HEK293 (cell line): Measurements from ENCODE around the gene SPO11.

Experiments
- CTCF ChIA-PET: fragments of 350-600 bp; formaldehyde crosslinking; extraction: SDS; loops from one replicate; lab custom pipeline; 2021; ENCODE audit warnings: antibody characterized with exemption; lab: Yijun Ruan, JAX
- POLR2A ChIA-PET: fragments of 300-600 bp; formaldehyde crosslinking; extraction: SDS; loops from one replicate; lab custom pipeline; 2020; ENCODE audit warnings: antibody characterized with exemption, inconsistent platforms; lab: Yijun Ruan, JAX
- H3K27ac ChIP-seq: fragments of 200-500 bp; sonication (Bioruptor generic); 2 replicates; pipeline ENCODE4 v1.5.1; 2014; ENCODE audit warnings: low read depth, low read length, control low read depth, inconsistent platforms; ENCODE audit errors: extremely low read depth
- H3K36me3 ChIP-seq, 2 experiments: fragments of 200-500 bp in 1 of 2; sonication (Bioruptor generic) in 1 of 2; 1 replicate in 1 of 2; 2 replicates in 1 of 2; pipeline ENCODE4 v1.5.1; 2014 to 2017; ENCODE audit warnings: inconsistent platforms in 2 of 2, low read length in 2 of 2; ENCODE audit not compliant: control insufficient read depth in 2 of 2, insufficient read depth in 1 of 2
- H3K4me1 ChIP-seq: fragments of 200-500 bp; sonication (Bioruptor generic); 2 replicates; pipeline ENCODE4 v1.5.1; 2014; ENCODE audit warnings: mild to moderate bottlenecking, low read length, inconsistent platforms; ENCODE audit not compliant: control insufficient read depth, insufficient read depth
- H3K4me3 ChIP-seq: 2 replicates; pipeline ENCODE4 v1.5.1; 2011; ENCODE audit warnings: low read depth, mild to moderate bottlenecking, control low read depth, low read length, moderate library complexity
- H3K9me3 ChIP-seq: fragments of 200-500 bp; sonication (Bioruptor generic); 2 replicates; pipeline ENCODE4 v1.5.1; 2014; ENCODE audit warnings: low read depth, low read length, inconsistent platforms; ENCODE audit not compliant: control insufficient read depth, insufficient read depth
- GLI2 ChIP-seq: fragments of 450-650 bp; formaldehyde crosslinking; IDR thresholded peaks from 2 replicates; pipeline ENCODE4; 2017; ENCODE audit warnings: missing biosample characterization, missing genetic modification characterization, low read depth, borderline replicate concordance
- GLIS2 ChIP-seq: fragments of 450-650 bp; formaldehyde crosslinking; IDR thresholded peaks from 2 replicates; pipeline ENCODE4 v1.5.1; 2016; ENCODE audit warnings: missing biosample characterization, missing genetic modification characterization
- HOXA7 ChIP-seq: sonication (generic); formaldehyde crosslinking; IDR thresholded peaks from 2 replicates; pipeline ENCODE4 v1.8.1; 2022; ENCODE audit warnings: missing genetic modification reagents, borderline replicate concordance
- KLF10 ChIP-seq: fragments of 450-650 bp; IDR thresholded peaks from 2 replicates; pipeline ENCODE4 v1.5.1; 2018; ENCODE audit warnings: missing biosample characterization, mild to moderate bottlenecking, missing genetic modification characterization
- OVOL3 ChIP-seq: fragments of 450-650 bp; formaldehyde crosslinking; IDR thresholded peaks from 2 replicates; pipeline ENCODE4 v1.5.1; 2016; ENCODE audit warnings: missing biosample characterization, missing genetic modification characterization
- PRDM1 ChIP-seq: fragments of 450-650 bp; formaldehyde crosslinking; IDR thresholded peaks from 2 replicates; pipeline ENCODE4; 2016; ENCODE audit warnings: missing biosample characterization, missing genetic modification characterization
- SP2 ChIP-seq: fragments of 450-650 bp; formaldehyde crosslinking; IDR thresholded peaks from 2 replicates; pipeline ENCODE4 v1.5.1; 2016; ENCODE audit warnings: missing biosample characterization, missing genetic modification characterization
- ZBTB8A ChIP-seq: fragments of 450-650 bp; formaldehyde crosslinking; IDR thresholded peaks from 2 replicates; pipeline ENCODE4 v1.5.1; 2016; ENCODE audit warnings: missing biosample characterization, missing genetic modification characterization
- ZFHX2 ChIP-seq: fragments of 450-650 bp; formaldehyde crosslinking; conservative IDR thresholded peaks from 2 replicates; pipeline ENCODE4 v1.5.1; 2016; ENCODE audit warnings: missing biosample characterization, missing genetic modification characterization
- ZNF239 ChIP-seq: fragments of 450-650 bp; formaldehyde crosslinking; IDR thresholded peaks from 2 replicates; pipeline ENCODE4 v1.5.1; 2016; ENCODE audit warnings: missing biosample characterization, missing genetic modification characterization
- ZNF302 ChIP-seq: fragments of 450-650 bp; formaldehyde crosslinking; IDR thresholded peaks from 2 replicates; pipeline ENCODE4 v1.5.1; 2016; ENCODE audit warnings: missing biosample characterization, missing genetic modification characterization, low read depth
- ZNF335 ChIP-seq: fragments of 450-650 bp; formaldehyde crosslinking; conservative IDR thresholded peaks from 2 replicates; pipeline ENCODE4 v1.5.1; 2016; ENCODE audit warnings: missing biosample characterization, missing genetic modification characterization
- ZNF366 ChIP-seq: fragments of 450-650 bp; formaldehyde crosslinking; conservative IDR thresholded peaks from 2 replicates; pipeline ENCODE4 v1.5.1; 2016; ENCODE audit warnings: missing biosample characterization, missing genetic modification characterization
- ZNF37A ChIP-seq: fragments of 450-650 bp; IDR thresholded peaks from 2 replicates; pipeline ENCODE4 v1.5.1; 2018; ENCODE audit warnings: missing biosample characterization, missing genetic modification characterization
- ZNF560 ChIP-seq: fragments of 450-650 bp; formaldehyde crosslinking; IDR thresholded peaks from 2 replicates; pipeline ENCODE4 v1.5.1; 2017; ENCODE audit warnings: missing biosample characterization, missing genetic modification characterization, borderline replicate concordance
- ZNF561 ChIP-seq: fragments of 450-650 bp; IDR thresholded peaks from 2 replicates; pipeline ENCODE4 v1.5.1; 2018; ENCODE audit warnings: missing biosample characterization, missing genetic modification characterization, borderline replicate concordance
- ZNF629 ChIP-seq: fragments of 450-650 bp; formaldehyde crosslinking; IDR thresholded peaks from 2 replicates; pipeline ENCODE4 v1.5.1; 2017; ENCODE audit warnings: missing biosample characterization, missing genetic modification characterization
- ZNF658 ChIP-seq: fragments of 450-650 bp; formaldehyde crosslinking; IDR thresholded peaks from 2 replicates; pipeline ENCODE4; 2016; ENCODE audit warnings: missing biosample characterization, missing genetic modification characterization
- ZNF670 ChIP-seq: fragments of 450-650 bp; formaldehyde crosslinking; IDR thresholded peaks from 2 replicates; pipeline ENCODE4 v1.5.1; 2016; ENCODE audit warnings: missing biosample characterization, missing genetic modification characterization, low read depth
- ZNF707 ChIP-seq: fragments of 450-650 bp; formaldehyde crosslinking; IDR thresholded peaks from 2 replicates; pipeline ENCODE4 v1.5.1; 2016; ENCODE audit warnings: missing biosample characterization, missing genetic modification characterization
- ZNF76 ChIP-seq: fragments of 450-650 bp; formaldehyde crosslinking; IDR thresholded peaks from 2 replicates; pipeline ENCODE4; 2016; ENCODE audit warnings: low read depth, missing biosample characterization, missing genetic modification characterization, borderline replicate concordance
- ZNF843 ChIP-seq: fragments of 450-650 bp; formaldehyde crosslinking; IDR thresholded peaks from 2 replicates; pipeline ENCODE4 v1.5.1; 2016; ENCODE audit warnings: missing biosample characterization, missing genetic modification characterization
- ZSCAN30 ChIP-seq: fragments of 450-650 bp; IDR thresholded peaks from 2 replicates; pipeline ENCODE4 v1.5.1; 2018; ENCODE audit warnings: missing biosample characterization, mild to moderate bottlenecking, missing genetic modification characterization, moderate library complexity
- ZXDB ChIP-seq: fragments of 450-650 bp; formaldehyde crosslinking; IDR thresholded peaks from 2 replicates; pipeline ENCODE4 v1.5.1; 2016; ENCODE audit warnings: missing biosample characterization, missing genetic modification characterization
- TF ChIP-seq, protein P1 (sequence below): fragments of 450-650 bp; IDR thresholded peaks from 2 replicates; pipeline ENCODE4 v1.5.1; 2018; ENCODE audit warnings: missing biosample characterization, mild to moderate bottlenecking, missing genetic modification characterization
- TF ChIP-seq, protein P2 (sequence below): fragments of 450-650 bp; formaldehyde crosslinking; optimal IDR thresholded peaks from 2 replicates; pipeline ENCODE3; 2016; ENCODE audit warnings: missing biosample characterization, mild to moderate bottlenecking, missing genetic modification characterization
- TF ChIP-seq, protein P3 (sequence below): fragments of 450-650 bp; formaldehyde crosslinking; IDR thresholded peaks from 2 replicates; pipeline ENCODE4 v1.5.1; 2016; ENCODE audit warnings: missing biosample characterization, missing genetic modification characterization
- TF ChIP-seq, protein P4 (sequence below): fragments of 450-650 bp; formaldehyde crosslinking; IDR thresholded peaks from 2 replicates; pipeline ENCODE4 v1.5.1; 2016; ENCODE audit warnings: missing biosample characterization, missing genetic modification characterization
- TF ChIP-seq, protein P5 (sequence below): fragments of 450-650 bp; formaldehyde crosslinking; IDR thresholded peaks from 2 replicates; pipeline ENCODE4 v1.5.1; 2016; ENCODE audit warnings: missing biosample characterization, missing genetic modification characterization

SPO11 gene

DNA sequence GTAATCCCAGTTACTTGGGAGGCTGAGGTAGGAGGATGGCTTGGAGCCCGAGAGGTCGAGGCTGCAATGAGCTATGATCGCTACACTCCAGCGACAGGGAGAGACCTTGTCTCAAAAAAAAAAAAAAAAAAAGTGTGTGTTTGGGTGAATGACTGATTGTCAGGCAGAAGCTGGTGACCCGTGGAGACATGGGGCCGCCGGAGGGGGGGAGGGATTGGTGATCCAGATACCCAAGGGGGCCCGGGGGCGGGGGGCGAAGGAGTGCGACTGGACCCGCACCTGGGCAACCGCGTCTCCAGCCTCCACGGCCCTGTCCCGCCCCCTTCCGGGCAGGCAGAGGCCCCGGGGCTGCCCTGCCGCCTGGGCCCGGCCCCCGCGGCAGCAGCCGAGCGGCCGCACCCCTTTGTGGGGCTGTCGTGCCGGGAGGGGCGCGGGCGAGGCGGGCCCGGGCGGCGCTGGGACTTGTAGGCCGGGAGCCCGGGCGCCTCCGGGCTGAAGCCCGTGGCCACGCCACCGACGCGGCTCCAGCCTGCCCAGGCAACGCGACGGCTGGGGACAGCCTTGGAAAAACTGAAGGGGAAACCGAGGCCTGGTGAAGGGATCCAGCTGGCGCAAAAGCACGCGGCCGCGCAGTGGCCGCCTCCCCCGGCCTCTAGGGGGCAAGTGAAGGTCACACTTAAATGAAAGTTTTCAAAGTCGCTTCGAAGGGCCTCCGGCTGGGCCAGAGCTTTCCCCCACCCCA, 59.5 kb downstream of the SPO11 start:
- Histone ChIP-seq H3K9me3 (no peaks in the 10 kb centered on the region), H3K36me3 (peaks cover 0 to 30% of the 10 kb centered on the region in 2 experiments; a peak in 1 of 3 replicates), H3K4me1 (no peaks in the 10 kb centered on the region; the same call in 1 of the 2 replicates), H3K27ac (no peak overlapping the region; the same call in 1 of the 2 replicates), H3K4me3 (no peak overlapping the region)
- ChIA-PET POLR2A (interaction anchor here (0.6 to 0.7 kb wide), 2 partner anchors 15 to 20 kb away, joined by 3 to 4 read pairs; no protein-coding TSS in a partner anchor), CTCF (interaction anchor here (0.7 to 2.4 kb wide), 2 partner anchors 84 to 107 kb away, joined by 4 to 7 read pairs; no protein-coding TSS in a partner anchor)
- 0 out of 2 replicates have a peak, but pooled peaks have one; percentile 14 for TF ChIP-seq ZNF76
- no peak for TF ChIP-seq ZNF560 (tag by site-specific recombination)
- TF ChIP-seq GLI2, result no peak
- no peak for TF ChIP-seq OVOL3 (tag by site-specific recombination)
- TF ChIP-seq, protein P1, sequence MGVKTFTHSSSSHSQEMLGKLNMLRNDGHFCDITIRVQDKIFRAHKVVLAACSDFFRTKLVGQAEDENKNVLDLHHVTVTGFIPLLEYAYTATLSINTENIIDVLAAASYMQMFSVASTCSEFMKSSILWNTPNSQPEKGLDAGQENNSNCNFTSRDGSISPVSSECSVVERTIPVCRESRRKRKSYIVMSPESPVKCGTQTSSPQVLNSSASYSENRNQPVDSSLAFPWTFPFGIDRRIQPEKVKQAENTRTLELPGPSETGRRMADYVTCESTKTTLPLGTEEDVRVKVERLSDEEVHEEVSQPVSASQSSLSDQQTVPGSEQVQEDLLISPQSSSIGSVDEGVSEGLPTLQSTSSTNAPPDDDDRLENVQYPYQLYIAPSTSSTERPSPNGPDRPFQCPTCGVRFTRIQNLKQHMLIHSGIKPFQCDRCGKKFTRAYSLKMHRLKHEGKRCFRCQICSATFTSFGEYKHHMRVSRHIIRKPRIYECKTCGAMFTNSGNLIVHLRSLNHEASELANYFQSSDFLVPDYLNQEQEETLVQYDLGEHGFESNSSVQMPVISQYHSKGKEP (tag by site-specific recombination), result peak; percentile 27; the same call in 1 of the 2 replicates
- TF ChIP-seq ZNF670 (tag by site-specific recombination), result no peak
- no peak for TF ChIP-seq ZXDB (tag by site-specific recombination)
- TF ChIP-seq ZNF335 (tag by site-specific recombination), result peak; percentile 80
- TF ChIP-seq KLF10 (tag by site-specific recombination), result peak; percentile 77
- 0 out of 2 replicates have a peak, but pooled peaks have one; percentile 44 for TF ChIP-seq ZSCAN30
- TF ChIP-seq ZBTB8A (tag by site-specific recombination), result peak; percentile 89
- TF ChIP-seq, protein P2, sequence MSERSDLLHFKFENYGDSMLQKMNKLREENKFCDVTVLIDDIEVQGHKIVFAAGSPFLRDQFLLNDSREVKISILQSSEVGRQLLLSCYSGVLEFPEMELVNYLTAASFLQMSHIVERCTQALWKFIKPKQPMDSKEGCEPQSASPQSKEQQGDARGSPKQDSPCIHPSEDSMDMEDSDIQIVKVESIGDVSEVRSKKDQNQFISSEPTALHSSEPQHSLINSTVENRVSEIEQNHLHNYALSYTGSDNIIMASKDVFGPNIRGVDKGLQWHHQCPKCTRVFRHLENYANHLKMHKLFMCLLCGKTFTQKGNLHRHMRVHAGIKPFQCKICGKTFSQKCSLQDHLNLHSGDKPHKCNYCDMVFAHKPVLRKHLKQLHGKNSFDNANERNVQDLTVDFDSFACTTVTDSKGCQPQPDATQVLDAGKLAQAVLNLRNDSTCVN, result peak; percentile 41
- TF ChIP-seq ZNF658 (tag by site-specific recombination), result no peak
- TF ChIP-seq ZNF629 (tag by site-specific recombination), result no peak
- TF ChIP-seq, protein P3, sequence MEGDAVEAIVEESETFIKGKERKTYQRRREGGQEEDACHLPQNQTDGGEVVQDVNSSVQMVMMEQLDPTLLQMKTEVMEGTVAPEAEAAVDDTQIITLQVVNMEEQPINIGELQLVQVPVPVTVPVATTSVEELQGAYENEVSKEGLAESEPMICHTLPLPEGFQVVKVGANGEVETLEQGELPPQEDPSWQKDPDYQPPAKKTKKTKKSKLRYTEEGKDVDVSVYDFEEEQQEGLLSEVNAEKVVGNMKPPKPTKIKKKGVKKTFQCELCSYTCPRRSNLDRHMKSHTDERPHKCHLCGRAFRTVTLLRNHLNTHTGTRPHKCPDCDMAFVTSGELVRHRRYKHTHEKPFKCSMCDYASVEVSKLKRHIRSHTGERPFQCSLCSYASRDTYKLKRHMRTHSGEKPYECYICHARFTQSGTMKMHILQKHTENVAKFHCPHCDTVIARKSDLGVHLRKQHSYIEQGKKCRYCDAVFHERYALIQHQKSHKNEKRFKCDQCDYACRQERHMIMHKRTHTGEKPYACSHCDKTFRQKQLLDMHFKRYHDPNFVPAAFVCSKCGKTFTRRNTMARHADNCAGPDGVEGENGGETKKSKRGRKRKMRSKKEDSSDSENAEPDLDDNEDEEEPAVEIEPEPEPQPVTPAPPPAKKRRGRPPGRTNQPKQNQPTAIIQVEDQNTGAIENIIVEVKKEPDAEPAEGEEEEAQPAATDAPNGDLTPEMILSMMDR, result 0 out of 2 replicates have a peak, but pooled peaks have one; percentile 7
- TF ChIP-seq GLIS2 (tag by site-specific recombination), result peak; percentile 35; the same call in 1 of the 2 replicates
- peak; percentile 67; the same call in 1 of the 2 replicates for TF ChIP-seq ZNF561 (tag by site-specific recombination)
- TF ChIP-seq ZNF37A (tag by site-specific recombination), result no peak
- 0 out of 2 replicates have a peak, but pooled peaks have one; percentile 19 for TF ChIP-seq SP2 (tag by site-specific recombination)
- no peak for TF ChIP-seq ZNF707 (tag by site-specific recombination)
- no peak for TF ChIP-seq ZNF239 (tag by site-specific recombination)
- TF ChIP-seq PRDM1 (tag by site-specific recombination), result peak; percentile 56
- TF ChIP-seq, protein P4, sequence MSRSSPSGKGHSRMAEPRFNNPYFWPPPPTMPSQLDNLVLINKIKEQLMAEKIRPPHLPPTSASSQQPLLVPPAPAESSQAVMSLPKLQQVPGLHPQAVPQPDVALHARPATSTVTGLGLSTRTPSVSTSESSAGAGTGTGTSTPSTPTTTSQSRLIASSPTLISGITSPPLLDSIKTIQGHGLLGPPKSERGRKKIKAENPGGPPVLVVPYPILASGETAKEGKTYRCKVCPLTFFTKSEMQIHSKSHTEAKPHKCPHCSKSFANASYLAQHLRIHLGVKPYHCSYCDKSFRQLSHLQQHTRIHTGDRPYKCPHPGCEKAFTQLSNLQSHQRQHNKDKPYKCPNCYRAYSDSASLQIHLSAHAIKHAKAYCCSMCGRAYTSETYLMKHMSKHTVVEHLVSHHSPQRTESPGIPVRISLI (tag by site-specific recombination), result peak; percentile 55; the same call in 1 of the 2 replicates
- TF ChIP-seq ZNF366 (tag by site-specific recombination), result no peak
- TF ChIP-seq, protein P5, sequence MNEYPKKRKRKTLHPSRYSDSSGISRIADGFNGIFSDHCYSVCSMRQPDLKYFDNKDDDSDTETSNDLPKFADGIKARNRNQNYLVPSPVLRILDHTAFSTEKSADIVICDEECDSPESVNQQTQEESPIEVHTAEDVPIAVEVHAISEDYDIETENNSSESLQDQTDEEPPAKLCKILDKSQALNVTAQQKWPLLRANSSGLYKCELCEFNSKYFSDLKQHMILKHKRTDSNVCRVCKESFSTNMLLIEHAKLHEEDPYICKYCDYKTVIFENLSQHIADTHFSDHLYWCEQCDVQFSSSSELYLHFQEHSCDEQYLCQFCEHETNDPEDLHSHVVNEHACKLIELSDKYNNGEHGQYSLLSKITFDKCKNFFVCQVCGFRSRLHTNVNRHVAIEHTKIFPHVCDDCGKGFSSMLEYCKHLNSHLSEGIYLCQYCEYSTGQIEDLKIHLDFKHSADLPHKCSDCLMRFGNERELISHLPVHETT (tag by site-specific recombination), result no peak
- no peak for TF ChIP-seq ZNF843 (tag by site-specific recombination)
- peak; percentile 17; the same call in 1 of the 2 replicates for TF ChIP-seq ZFHX2 (tag by site-specific recombination)
- no peak for TF ChIP-seq HOXA7
- TF ChIP-seq ZNF302 (tag by site-specific recombination), result no peak
